HL-60 (cell line): ENCODE results near the gene GNG7.

Experiments used
- DNase-seq, 2 experiments: peaks; one replicate each; pipeline ENCODE4 v3.0.0-alpha.2; 2010 to 2020; ENCODE audit warnings: low read depth in 1 of 2, low spot score in 1 of 2
- H3K27ac ChIP-seq: fragments of 250-450 bp; sonication (Bioruptor Pico); replicated peaks from 2 replicates; pipeline ENCODE4 v1.5.1; 2020; ENCODE audit warnings: mild to moderate bottlenecking, moderate library complexity
- H3K27me3 ChIP-seq: fragments of 250-450 bp; sonication (Bioruptor Pico); 2 replicates; pipeline ENCODE4 v1.5.1; 2021; ENCODE audit warnings: mild to moderate bottlenecking, moderate library complexity; ENCODE audit not compliant: insufficient read depth, poor library complexity, severe bottlenecking
- H3K4me3 ChIP-seq: replicated peaks from 2 replicates; pipeline ENCODE4 v1.5.1; 2011; ENCODE audit warnings: mild to moderate bottlenecking, control low read depth, low read length; ENCODE audit not compliant: insufficient read depth
- GABPA ChIP-seq: IDR thresholded peaks from 2 replicates; pipeline ENCODE4 v1.6.1; 2012; ENCODE audit warnings: low read depth
- POLR2AphosphoS5 ChIP-seq: IDR thresholded peaks from 2 replicates; pipeline ENCODE4 v1.6.1; 2012; ENCODE audit warnings: low read depth
- SPI1 ChIP-seq: IDR thresholded peaks from 2 replicates; pipeline ENCODE4 v1.6.1; 2012; ENCODE audit warnings: low read depth, mild to moderate bottlenecking, borderline replicate concordance
- TF ChIP-seq, protein P1 (sequence below): IDR thresholded peaks from one replicate; pipeline ENCODE4 v1.5.1; 2011; ENCODE audit warnings: low read length, control low read depth, inconsistent platforms; ENCODE audit not compliant: insufficient read depth
- TF ChIP-seq, protein P2 (sequence below): IDR thresholded peaks from 2 replicates; pipeline ENCODE4 v1.6.1; 2012; ENCODE audit warnings: low read depth; ENCODE audit not compliant: insufficient replicate concordance

GNG7 gene

DNA sequence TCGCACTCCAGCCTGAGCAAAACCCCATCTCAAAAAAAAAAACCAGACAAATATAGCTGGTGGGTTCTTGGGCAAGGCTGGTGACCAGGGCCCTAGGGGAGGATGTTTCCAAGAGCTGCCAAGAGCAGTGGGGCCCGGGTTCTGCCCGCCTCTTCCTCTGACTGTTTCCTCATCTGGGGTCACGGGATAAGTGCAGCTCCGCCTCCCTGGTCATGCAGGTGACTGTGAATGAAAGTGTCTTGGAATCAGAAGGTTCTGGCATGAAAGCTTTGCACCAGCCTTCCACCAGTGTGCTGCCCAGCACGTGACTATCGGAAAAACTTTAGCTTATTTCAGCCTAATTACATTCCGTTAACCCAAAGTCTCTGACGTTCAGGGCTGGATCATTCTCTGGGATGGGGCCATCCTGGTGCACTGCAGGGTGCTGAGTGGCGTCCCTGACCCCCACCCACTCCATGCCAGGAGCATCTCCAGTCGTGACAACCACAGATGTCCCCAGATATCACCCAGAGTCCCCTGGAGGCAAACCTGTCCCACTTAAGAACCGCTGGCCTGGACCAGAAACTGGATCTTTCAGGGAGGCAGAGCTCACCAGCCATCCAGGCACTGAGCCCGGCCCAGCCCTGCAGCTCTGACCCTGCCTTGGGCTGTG is 85.6 kb downstream of the GNG7 start:
- peak overlapping the region; percentile 97 for H3K27ac ChIP-seq
- DNase-seq: peak; percentile 80 to 96
- H3K27me3 ChIP-seq: no peaks in the 10 kb centered on the region
- 0 out of 2 replicates have a peak, but pooled peaks have one; percentile 8 for TF ChIP-seq SPI1
- TF ChIP-seq POLR2AphosphoS5: no peak
- no peak overlapping the region for H3K4me3 ChIP-seq

DNA sequence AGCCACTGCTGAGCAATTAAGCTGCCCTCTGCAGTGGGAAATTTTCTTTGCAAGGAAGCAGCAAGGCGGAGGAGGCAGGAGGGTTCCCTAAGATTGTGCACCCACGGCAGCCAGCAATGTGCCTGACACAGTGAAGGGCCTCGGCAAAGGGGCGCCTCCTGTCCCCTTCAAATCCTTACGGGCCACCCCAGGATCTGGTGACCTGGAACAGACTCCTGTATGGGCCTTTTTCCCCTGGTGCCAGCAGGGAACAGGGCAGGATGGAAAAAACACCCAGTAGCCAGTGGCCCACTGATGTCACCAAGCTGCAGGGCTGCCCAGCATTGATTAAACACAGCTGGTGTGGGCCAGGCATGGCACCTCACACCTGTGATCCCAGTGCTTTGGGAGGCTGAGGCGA is 86.7 kb downstream of the GNG7 start:
- Histone ChIP-seq H3K27me3 (no peaks in the 10 kb centered on the region), H3K27ac (peak overlapping the region; percentile 97), H3K4me3 (no peak overlapping the region)
- no peak for DNase-seq
- TF ChIP-seq GABPA (no peak), POLR2AphosphoS5 (no peak), SPI1 (no peak)
- TF ChIP-seq, protein P1, sequence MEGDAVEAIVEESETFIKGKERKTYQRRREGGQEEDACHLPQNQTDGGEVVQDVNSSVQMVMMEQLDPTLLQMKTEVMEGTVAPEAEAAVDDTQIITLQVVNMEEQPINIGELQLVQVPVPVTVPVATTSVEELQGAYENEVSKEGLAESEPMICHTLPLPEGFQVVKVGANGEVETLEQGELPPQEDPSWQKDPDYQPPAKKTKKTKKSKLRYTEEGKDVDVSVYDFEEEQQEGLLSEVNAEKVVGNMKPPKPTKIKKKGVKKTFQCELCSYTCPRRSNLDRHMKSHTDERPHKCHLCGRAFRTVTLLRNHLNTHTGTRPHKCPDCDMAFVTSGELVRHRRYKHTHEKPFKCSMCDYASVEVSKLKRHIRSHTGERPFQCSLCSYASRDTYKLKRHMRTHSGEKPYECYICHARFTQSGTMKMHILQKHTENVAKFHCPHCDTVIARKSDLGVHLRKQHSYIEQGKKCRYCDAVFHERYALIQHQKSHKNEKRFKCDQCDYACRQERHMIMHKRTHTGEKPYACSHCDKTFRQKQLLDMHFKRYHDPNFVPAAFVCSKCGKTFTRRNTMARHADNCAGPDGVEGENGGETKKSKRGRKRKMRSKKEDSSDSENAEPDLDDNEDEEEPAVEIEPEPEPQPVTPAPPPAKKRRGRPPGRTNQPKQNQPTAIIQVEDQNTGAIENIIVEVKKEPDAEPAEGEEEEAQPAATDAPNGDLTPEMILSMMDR: no peak
- TF ChIP-seq, protein P2, sequence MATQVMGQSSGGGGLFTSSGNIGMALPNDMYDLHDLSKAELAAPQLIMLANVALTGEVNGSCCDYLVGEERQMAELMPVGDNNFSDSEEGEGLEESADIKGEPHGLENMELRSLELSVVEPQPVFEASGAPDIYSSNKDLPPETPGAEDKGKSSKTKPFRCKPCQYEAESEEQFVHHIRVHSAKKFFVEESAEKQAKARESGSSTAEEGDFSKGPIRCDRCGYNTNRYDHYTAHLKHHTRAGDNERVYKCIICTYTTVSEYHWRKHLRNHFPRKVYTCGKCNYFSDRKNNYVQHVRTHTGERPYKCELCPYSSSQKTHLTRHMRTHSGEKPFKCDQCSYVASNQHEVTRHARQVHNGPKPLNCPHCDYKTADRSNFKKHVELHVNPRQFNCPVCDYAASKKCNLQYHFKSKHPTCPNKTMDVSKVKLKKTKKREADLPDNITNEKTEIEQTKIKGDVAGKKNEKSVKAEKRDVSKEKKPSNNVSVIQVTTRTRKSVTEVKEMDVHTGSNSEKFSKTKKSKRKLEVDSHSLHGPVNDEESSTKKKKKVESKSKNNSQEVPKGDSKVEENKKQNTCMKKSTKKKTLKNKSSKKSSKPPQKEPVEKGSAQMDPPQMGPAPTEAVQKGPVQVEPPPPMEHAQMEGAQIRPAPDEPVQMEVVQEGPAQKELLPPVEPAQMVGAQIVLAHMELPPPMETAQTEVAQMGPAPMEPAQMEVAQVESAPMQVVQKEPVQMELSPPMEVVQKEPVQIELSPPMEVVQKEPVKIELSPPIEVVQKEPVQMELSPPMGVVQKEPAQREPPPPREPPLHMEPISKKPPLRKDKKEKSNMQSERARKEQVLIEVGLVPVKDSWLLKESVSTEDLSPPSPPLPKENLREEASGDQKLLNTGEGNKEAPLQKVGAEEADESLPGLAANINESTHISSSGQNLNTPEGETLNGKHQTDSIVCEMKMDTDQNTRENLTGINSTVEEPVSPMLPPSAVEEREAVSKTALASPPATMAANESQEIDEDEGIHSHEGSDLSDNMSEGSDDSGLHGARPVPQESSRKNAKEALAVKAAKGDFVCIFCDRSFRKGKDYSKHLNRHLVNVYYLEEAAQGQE: no peak

DNA sequence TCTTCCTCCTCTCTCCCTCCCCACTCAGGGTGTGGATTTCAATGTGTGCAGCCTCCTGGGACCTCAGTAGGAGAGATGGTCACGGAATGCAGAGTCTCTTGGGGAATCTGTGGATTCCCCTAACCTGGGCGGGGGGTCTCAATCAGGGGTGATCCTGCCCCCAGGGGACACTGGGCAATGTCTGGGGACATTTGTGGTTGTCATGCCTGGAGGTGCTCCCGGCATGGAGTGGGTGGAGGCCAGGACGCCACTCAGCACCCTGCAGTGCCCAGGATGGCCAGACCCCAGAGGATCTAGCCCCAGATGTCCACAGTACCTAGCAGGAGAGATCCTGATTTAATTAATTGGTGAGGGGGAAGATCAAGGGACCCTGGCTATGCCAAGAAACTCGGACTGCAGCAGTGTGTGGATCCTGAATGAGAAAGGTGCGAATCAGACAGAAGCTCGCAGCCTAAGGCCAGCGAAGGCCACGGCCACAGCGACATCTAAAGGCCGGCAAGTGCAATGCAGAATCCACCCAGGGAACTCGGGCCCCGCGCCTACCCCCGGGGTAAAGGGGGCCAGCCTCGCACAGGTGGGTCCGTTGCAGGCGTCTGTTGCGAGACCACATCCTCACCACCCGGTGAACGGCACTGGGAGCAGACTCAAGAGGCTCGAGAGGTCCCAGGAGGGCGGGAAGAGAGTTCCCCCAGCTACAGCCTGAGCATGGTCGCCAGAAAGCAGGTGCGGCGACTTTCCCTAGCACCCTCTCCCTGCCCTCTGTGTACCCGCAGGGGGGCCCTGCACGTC is 88.8 kb downstream of the GNG7 start:
- H3K4me3 ChIP-seq: no peak overlapping the region
- peaks cover 2% of the 10 kb centered on the region for H3K27me3 ChIP-seq
- no peak overlapping the region for H3K27ac ChIP-seq
- no peak for DNase-seq
- TF ChIP-seq, protein P1: peak; percentile 10
- TF ChIP-seq POLR2AphosphoS5: no peak

DNA sequence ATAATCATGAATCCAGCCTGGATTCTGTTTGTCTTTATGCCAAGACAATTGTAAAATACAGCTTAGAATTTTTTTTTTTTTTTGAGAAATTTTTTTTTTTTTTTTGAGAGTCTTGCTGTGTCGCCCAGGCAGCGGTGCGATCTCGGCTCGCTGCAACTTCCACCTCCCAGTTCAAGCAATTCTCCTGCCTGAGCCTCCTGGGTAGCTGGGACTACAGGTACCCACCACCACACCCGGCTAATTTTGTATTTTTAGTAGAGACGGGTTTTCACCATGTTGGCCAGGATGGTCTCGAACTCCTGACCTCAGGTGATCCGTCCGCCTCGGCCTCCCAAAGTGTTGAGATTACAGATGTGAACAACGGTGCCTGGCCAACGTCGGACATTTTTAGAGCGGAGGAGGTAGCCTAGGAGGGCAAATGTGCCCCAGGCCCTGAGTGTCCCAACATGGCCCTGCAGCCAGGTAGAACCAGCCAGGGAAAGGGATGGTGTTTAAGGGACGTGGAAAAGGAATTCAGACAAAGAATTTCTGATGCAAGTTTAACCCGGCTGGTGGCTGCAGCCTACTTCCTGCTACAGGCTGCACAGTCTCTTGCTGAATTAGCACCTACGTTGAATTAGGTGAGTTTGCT is 89.8 kb downstream of the GNG7 start:
- no peak for DNase-seq
- H3K4me3 ChIP-seq: no peak overlapping the region
- TF ChIP-seq, protein P2: no peak
- no peak for TF ChIP-seq SPI1
- H3K27ac ChIP-seq: no peak overlapping the region
- H3K27me3 ChIP-seq: peaks cover 2% of the 10 kb centered on the region
